T-helper 9 cell (primary cell): Measurements from ENCODE around the gene BPGM.

ENCODE experiments used
- DNase-seq: peaks from one replicate; pipeline ENCODE4 v3.0.0-alpha.2; 2020

BPGM gene

GRCh38 chr7:134723892-134724291, 77.2 kb downstream of the BPGM start:
- no peak for DNase-seq

GRCh38 chr7:134724606-134725005, 78.0 kb downstream of the BPGM start:
- DNase-seq: no peak

DNA sequence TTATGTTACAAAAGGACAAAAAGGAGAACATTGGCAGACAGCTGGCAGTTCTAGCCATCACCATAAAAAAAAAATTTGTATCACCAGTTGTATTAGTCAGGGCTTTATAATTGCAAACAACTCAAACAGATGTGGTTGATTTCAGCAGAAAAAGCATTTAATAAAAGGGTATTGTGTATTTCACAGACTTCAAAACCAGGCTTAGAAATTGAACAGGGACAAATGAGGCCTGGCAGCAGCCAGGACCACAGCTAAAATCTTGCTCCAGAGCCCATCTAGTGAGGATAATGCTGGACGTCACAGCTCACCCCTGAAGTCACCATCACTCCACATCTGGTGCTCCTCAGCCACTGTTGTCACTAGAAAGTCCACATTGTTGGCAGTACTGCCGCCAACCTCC, 79.9 kb downstream of the BPGM start:
- no peak for DNase-seq

DNA sequence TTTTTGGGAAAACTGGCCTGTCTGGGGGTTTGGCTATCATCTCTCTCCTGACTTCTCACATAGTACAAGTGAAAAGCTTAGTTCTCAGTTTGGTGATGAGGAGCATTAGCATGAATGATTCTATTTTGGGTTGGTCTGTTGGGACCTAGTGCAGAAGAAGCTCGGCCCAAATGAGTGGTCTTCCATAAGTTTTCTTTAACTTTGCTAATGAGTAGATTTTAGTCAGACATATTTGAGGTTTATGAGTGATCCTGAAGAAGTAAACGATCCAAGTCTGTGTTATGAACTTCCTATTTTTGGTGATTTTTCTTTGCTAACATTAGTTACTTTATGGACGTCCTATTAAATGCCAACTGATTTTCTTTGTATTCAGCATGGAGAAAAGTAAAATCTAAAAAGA, 81.1 kb downstream of the BPGM start:
- DNase-seq: no peak
